ENCODE measurements around the gene FAM174C. TPM values are rescaled to one million over a fixed set of nuclear protein-coding genes. Genes with fewer than 3 reads are reported as not detected.
"Not testable (repeated sequence)": the region's sequence is repeated elsewhere in the genome, so short reads cannot be mapped to it uniquely, and the experiment has no call there.

The FAM174C gene
- total RNA-seq, 1 donor from 2014 or later: 64.8 TPM

- DNase-seq (ENCODE audit: extremely low spot score in 2 of 2): no peak
- peak within 1 kb of the TSS; percentile 70 to 90 for H3K4me3 ChIP-seq
- no peaks in the 10 kb centered on the region for H3K9me3 ChIP-seq
- H3K27ac ChIP-seq: peak within 1 kb of the TSS; percentile 97
- TF ChIP-seq, protein P1, sequence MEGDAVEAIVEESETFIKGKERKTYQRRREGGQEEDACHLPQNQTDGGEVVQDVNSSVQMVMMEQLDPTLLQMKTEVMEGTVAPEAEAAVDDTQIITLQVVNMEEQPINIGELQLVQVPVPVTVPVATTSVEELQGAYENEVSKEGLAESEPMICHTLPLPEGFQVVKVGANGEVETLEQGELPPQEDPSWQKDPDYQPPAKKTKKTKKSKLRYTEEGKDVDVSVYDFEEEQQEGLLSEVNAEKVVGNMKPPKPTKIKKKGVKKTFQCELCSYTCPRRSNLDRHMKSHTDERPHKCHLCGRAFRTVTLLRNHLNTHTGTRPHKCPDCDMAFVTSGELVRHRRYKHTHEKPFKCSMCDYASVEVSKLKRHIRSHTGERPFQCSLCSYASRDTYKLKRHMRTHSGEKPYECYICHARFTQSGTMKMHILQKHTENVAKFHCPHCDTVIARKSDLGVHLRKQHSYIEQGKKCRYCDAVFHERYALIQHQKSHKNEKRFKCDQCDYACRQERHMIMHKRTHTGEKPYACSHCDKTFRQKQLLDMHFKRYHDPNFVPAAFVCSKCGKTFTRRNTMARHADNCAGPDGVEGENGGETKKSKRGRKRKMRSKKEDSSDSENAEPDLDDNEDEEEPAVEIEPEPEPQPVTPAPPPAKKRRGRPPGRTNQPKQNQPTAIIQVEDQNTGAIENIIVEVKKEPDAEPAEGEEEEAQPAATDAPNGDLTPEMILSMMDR (IDR thresholded peaks at IDR 0.05): no peak
- TF ChIP-seq POLR2A (IDR thresholded peaks at IDR 0.05): peak in 1 of 2 donors; percentile 81
- peak; percentile 81 to 93 for TF ChIP-seq POLR2AphosphoS5 (IDR thresholded peaks at IDR 0.05; ENCODE audit: insufficient read depth in 1 of 2, low read depth in 1 of 2)
- H3K27me3 ChIP-seq: no peaks in the 10 kb centered on the region
- no peaks in the 10 kb centered on the region for H3K36me3 ChIP-seq
- intact Hi-C loops (cut with DNase I): loop anchor here (5.0 to 10.0 kb wide), 2 partner anchors 129 to 317 kb away; partner anchors contain the start of gene ARID3A
- peaks cover 75% of the 10 kb centered on the region for H3K4me1 ChIP-seq
These were observed 33.8 kb upstream of the FAM174C start, which contains the start of gene ATP5F1D for GRCh38 chr19:1241417-1242095. Gene ATP5F1D (plus strand): TSS chr19:1241751. CDS start chr19:1241851, 100 bp downstream.

DNA sequence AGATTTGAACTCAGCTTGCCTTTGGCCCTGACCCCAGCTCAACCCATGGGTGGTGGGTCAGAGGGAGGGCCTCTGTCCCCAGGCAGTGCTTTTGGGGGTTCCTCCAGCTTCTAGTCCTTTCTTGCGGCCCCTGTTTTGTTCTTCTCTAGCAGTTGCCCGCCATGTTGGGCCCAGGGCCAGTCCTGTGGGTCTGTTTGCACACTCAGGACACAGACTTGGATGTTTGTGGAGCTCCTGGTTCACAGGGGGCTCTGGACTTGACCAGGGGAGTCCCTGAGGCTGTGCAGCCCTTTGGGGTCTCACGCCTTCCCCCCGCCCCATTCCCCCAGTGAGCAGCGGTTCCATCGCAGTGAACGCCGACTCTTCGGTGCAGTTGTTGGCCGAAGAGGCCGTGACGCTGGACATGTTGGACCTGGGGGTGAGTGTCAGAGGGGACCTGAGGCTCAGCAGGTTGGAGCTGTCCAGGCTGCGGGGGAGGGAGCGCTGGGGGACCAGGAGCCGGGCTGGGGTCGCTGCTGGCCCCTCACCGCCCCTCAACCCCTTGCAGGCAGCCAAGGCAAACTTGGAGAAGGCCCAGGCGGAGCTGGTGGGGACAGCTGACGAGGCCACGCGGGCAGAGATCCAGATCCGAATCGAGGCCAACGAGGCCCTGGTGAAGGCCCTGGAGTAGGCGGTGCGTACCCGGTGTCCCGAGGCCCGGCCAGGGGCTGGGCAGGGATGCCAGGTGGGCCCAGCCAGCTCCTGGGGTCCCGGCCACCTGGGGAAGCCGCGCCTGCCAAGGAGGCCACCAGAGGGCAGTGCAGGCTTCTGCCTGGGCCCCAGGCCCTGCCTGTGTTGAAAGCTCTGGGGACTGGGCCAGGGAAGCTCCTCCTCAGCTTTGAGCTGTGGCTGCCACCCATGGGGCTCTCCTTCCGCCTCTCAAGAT is 31.3 kb upstream of the FAM174C start:
- H3K9me3 ChIP-seq: no peaks in the 10 kb centered on the region
- TF ChIP-seq POLR2AphosphoS5 (IDR thresholded peaks at IDR 0.05; ENCODE audit: insufficient read depth in 1 of 2, low read depth in 1 of 2) (peak; percentile 67 to 78), POLR2A (IDR thresholded peaks at IDR 0.05) (no peak)
- TF ChIP-seq, protein P1 (IDR thresholded peaks at IDR 0.05): peak; percentile 96 to 99 (median 99)
- H3K27me3 ChIP-seq: no peaks in the 10 kb centered on the region
- no peaks in the 10 kb centered on the region for H3K36me3 ChIP-seq
- intact Hi-C loops (cut with DNase I): loop anchor here (1.0 to 10.0 kb wide), 3 partner anchors 22 to 319 kb away; partner anchors contain the start of gene ARID3A
- peaks cover 76% of the 10 kb centered on the region for H3K4me1 ChIP-seq
- H3K4me3 ChIP-seq: peak overlapping the region; percentile 1 to 32
- H3K27ac ChIP-seq: peak overlapping the region; percentile 100
- DNase-seq (ENCODE audit: extremely low spot score in 2 of 2): no peak

GRCh38 chr19:1244693-1245451 is 30.5 kb upstream of the FAM174C start:
- intact Hi-C loops (cut with DNase I): loop anchor here (1.0 to 10.0 kb wide), 4 partner anchors 21 to 320 kb away; partner anchors contain the start of genes ARID3A, RNU6-2 and TMEM259
- no peak for DNase-seq (ENCODE audit: extremely low spot score in 2 of 2)
- TF ChIP-seq POLR2A (IDR thresholded peaks at IDR 0.05): no peak
- TF ChIP-seq POLR2AphosphoS5 (IDR thresholded peaks at IDR 0.05; ENCODE audit: insufficient read depth in 1 of 2, low read depth in 1 of 2): peak in 1 of 2 donors; percentile 32
- Histone ChIP-seq H3K27ac (peak overlapping the region; percentile 100), H3K4me1 (peaks cover 73% of the 10 kb centered on the region), H3K27me3 (no peaks in the 10 kb centered on the region), H3K4me3 (peak overlapping the region; percentile 1 to 32), H3K36me3 (no peaks in the 10 kb centered on the region), H3K9me3 (no peaks in the 10 kb centered on the region)

GRCh38 chr19:1245494-1246264 is 29.7 kb upstream of the FAM174C start:
- Histone ChIP-seq H3K9me3 (no peaks in the 10 kb centered on the region), H3K4me1 (peaks cover 67% of the 10 kb centered on the region), H3K27me3 (no peaks in the 10 kb centered on the region), H3K4me3 (peak overlapping the region in 1 of 2 donors; percentile 32), H3K27ac (peak overlapping the region; percentile 100), H3K36me3 (no peaks in the 10 kb centered on the region)
- TF ChIP-seq, protein P1 (IDR thresholded peaks at IDR 0.05): no peak
- TF ChIP-seq POLR2A (IDR thresholded peaks at IDR 0.05) (no peak), POLR2AphosphoS5 (IDR thresholded peaks at IDR 0.05; ENCODE audit: insufficient read depth in 1 of 2, low read depth in 1 of 2) (peak in 1 of 2 donors; percentile 69)
- DNase-seq (ENCODE audit: extremely low spot score in 2 of 2): no peak
- intact Hi-C loops (cut with DNase I): loop anchor here (5.0 to 10.0 kb wide), 2 partner anchors 223 to 321 kb away; partner anchors contain the start of genes ARID3A, RNU6-2 and TMEM259

GRCh38 chr19:1246265-1247087 is 28.9 kb upstream of the FAM174C start:
- H3K4me1 ChIP-seq: peaks cover 63% of the 10 kb centered on the region
- H3K27ac ChIP-seq: peak overlapping the region; percentile 100
- intact Hi-C loops (cut with DNase I): loop anchor here (5.0 to 10.0 kb wide), 2 partner anchors 224 to 322 kb away; partner anchors contain the start of genes ARID3A, RNU6-2 and TMEM259
- H3K36me3 ChIP-seq; H3K27me3 ChIP-seq; DNase-seq (ENCODE audit: extremely low spot score in 2 of 2); H3K4me3 ChIP-seq; H3K9me3 ChIP-seq: not testable (repeated sequence)

Measured in vagina (tissue), 2 donors.